A204.1 (cell line): Measurements from ENCODE around the gene CTAG1A.
"Not testable (repeated sequence)": the region's sequence is repeated elsewhere in the genome, so short reads cannot be mapped to it uniquely, and the experiment has no call there.

Experiments
- FAIRE-seq: peaks from 2 replicates; lab custom pipeline; 2012; peaks lifted over from hg19 to GRCh38; lab: Jason Lieb, UNC

CTAG1A gene

DNA sequence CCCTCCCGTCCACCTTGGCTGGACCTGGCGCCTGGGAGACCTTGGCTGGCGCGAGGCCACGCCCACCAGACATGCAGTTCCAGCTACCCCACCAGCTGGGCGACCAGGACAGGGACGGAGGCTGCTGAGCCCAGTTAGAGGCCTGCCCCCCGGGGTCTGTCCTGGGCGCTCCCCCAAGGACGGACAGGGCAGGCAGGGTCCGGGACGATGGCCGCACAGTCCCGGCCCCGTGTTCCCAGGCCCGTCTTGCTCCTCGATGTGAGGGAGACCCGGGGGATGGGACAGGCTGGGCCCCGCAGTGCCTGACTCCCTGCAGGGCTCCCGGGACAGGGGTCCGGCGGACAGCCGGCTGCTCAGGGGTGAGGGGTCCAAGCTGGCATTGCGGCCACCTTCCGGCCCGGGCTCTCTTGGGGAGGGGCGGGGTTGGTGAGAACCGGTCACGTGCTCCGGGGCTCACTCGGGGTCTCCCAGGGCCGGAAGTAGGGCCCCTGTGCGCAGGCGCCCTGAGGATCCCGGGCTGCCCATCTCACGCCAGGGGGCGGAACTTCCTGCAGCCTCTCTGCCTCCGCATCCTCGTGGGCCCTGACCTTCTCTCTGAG lies at the start of gene CTAG1A:
CTAG1A (plus strand) TSS at position 549 of the 599 bp plus-strand sequence. CDS start 74 bp downstream, outside the sequence.
- FAIRE-seq: not testable (repeated sequence)

DNA sequence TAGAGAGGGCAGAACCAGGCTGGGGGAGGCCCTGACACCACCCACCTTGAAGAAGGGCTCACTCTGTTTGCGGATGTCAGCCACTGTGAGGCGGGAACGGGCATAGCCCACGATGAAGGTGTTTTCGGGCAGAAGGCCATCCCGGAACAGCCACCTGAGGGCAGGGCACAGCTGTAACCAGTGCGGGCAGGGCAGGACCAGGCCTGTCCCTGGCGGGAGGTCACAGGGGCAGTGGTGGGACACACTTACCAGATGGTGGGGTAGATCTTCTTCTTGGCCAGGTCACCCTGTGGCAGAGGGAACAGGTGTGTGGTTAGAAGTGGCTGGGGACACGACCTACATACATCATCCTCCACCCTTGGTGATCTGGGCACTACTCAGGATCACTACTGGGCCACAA lies 49.0 kb upstream of the CTAG1A start:
- FAIRE-seq: no peak

DNA sequence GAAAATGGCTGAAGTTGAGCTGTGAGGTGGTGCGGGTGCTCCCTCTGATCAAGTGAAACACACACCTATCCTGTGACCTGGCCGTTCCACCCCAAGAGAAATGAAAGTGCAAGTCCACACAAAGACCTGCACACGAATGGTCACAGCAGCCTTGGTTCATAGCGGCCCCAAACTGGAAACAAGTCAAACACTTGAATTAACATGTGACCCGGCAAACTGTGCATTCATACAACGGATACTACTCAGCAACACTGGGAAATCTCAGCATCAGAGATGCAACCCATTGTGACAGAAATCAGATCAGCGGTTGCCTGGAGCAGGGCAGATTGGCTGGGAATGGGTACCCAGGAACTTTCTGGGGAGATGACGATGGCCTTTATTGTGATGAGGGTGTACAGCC lies 45.9 kb upstream of the CTAG1A start:
- no peak for FAIRE-seq

DNA sequence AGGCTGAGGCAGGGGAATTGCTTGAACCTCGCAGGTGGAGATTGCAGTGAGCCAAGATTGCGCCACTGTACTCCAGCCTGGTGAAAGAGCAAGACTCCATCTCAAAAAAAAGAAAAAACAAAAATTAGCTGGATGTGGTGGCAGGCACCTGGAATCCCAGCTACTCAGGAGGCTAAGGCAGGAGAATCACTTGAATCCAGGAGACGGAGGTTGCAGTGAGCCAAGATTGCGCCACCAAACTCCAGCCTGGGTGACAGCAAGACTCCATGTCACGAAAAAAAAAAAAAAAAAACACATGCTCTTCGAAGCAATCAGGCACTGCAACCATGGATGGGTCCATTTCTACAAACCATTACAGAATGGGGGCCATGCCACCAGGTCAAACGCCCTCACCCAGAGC lies 44.6 kb upstream of the CTAG1A start:
- not testable (repeated sequence) for FAIRE-seq

DNA sequence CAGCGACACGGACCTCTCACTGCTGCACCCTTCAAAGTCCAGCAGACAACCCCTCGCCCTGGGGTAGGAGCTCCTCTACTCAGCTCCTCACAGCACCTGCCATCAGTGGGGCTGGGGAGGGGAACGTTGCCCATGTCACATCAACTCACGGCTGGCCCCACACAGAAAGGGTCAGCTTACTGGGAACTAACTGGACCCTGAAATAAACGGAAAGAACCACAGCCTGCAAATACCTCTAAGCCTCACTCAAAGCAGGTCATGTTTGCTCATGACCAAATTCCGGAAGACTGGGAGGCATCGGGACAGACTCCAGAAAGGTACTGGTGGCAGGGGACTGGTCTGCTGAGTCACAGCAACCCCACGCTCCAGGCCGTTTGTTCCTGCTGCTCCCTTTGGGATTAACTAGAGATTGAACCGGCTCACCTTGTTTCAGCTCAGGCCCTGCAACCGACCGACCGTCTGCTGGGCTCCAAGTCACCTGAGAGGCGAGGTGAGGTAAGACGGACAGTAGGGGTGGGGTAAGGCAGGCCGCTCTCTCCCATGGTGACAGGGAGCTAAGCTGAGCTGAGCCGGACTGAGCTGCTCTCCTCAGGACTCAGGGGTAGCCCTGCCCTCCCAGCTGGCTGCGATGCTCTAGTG lies 43.9 kb upstream of the CTAG1A start:
- no peak for FAIRE-seq

DNA sequence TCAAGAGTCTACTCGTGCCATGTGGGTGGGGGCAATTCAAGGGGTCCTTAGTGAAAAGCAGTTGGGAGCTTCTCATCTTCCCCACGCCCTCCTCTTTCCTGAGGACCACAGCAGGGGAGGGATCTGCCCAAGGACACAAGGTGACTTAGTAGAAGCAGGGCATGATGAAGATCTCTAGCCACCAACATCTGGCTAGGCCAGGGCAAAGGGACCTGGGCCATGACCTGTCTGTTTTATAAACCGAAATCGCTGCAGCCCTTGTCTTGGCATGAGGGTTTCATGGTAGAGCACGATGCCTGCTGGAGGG lies 43.4 kb upstream of the CTAG1A start:
- no peak for FAIRE-seq

DNA sequence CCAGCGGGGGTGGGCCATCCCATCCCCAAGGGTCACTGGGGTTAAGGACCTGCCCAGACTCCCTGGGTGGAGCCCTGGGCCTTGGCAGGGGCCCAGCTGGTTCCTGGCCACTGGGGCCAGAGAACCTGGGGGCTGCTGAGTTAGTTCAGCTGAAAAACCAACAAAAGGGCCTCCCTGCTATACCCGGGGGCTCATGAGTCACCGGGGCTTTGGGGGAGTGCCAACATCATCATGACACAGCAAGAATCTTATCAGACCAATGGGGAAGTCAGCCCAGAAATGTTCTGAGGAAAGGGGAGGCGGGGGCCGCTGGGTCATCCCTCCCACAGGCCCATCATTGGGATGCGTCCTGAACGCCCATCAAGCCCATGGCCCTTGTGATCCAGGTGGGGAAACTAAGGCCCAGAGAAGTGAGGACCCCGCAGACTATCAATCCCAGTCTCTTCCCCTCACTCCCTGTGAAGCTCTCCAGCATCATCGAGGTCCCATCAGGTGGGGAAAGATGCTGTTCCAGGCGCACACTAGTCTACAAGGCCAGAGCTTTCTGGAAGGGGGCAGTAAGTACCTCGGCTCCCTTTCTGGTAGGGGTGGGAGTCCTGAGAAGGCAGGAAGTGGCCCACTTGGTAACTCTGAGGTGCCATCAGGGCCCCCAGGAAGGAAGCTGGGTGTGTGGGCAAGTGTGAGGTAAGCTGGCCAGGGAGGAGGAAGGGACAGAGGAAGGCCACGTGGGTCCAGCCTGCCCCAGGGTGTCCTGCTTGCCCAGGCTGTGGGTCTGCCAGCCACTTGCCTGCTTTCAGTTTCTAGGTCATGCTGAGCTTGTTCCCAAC lies 42.8 kb upstream of the CTAG1A start:
- FAIRE-seq: no peak

DNA sequence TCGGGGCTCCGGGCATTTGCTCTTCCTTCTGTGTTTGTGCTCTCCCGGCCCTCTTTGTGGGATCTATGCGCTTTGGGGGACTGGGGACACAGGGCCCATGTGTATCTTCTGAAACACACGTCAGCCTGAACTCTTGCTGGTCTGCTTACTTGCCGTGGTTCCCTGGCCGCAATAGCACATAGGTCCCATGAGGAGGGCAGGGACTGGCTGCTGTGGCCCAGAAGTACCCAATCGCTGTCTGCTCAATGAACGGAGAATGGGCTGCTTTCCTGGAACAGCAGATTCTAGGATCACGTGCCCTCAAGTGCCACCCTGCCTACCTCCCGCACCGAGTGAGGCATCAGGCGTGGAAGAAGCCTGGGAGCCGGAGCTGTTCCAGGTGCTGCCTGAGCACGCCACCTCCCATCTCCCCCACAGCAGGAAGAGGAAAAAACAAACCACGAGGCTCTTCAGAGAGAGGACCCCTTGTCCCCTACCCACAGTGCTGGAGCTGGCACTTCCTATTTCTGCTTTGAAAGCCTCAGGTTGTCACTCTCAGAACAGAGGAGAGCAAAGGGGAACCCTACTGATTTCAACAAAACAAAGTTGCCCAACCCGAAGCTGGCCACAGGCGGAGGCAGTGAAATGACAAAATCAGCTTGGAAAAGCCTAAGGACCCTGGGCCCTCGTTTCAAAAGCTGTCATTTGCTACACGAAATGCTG lies 42.1 kb upstream of the CTAG1A start:
- FAIRE-seq: no peak

DNA sequence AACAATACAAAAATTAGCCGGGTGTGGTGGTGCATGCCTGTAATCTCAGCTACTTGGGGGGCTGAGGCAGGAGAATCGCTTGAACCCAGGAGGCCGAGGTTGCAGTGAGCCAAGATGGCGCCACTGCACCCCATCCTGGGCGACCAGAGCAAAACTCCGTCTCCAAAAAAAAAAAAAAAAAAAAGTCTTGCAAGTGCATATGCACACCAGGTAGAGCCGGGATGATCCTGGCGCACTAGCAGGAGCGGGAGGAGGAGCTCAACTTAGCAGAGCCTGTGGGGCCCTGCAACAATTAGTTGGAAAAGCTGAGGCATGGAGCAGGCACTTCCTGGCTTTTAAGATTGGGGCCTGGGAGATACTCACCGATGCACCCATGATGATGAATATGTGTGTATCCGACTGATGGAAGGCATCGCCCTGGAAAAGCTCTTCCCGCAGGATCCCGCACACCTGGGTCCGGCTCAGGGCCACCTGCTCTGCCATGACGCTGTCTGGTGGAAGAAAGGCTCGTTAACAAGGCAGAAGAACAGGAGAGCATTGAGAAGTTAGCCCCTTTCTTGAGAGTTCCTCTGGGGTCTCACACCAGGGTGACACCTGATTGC lies 39.2 kb upstream of the CTAG1A start:
- FAIRE-seq: no peak

DNA sequence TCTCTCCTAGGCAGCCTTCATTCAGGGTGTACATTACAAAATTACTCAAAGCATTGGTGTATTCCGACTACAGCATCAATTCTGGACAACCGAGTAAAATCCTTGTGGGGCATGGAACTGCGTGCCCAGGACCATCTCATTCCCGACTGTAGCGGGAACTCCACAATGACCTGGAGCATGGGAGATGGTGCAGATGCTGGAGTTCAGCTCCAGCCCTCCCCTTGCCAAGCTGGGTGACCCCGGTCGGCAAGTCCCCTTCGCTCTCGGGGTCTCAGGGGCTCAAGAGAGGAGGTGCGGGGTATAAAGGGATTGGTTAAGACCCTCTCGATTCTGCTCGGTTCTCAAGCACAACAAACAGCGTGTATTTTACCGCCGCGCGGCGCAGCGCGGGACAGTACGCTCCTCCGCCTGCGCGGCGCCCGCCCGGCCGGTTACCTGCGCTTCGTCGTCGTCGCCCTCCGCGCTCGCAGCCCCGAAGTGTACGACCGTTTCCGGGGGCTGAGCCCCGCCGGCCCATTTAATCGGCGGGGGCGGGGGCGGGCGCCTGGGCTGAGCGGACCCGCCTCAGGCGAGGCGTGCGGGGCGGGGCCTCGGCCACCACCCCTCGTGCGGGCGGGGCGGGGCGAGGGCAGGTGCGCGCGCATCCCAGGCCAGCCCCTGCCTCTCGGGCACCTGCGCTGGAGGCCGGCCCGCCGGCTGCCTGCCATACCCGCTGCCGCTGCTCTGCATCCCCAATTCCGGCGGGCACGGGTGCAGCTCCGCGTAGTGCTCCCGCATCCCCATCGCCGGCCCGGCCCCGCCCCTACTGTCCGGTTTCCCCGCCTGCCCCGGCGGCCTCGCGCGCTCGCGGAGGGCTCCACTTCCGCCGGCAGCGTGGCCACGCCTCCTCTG lies 38.3 kb upstream of the CTAG1A start, which contains the start of gene G6PD:
G6PD (minus strand) TSS at position 493 of the 891 bp plus-strand sequence. CDS start 691 bp downstream, outside the sequence.
- FAIRE-seq: no peak

DNA sequence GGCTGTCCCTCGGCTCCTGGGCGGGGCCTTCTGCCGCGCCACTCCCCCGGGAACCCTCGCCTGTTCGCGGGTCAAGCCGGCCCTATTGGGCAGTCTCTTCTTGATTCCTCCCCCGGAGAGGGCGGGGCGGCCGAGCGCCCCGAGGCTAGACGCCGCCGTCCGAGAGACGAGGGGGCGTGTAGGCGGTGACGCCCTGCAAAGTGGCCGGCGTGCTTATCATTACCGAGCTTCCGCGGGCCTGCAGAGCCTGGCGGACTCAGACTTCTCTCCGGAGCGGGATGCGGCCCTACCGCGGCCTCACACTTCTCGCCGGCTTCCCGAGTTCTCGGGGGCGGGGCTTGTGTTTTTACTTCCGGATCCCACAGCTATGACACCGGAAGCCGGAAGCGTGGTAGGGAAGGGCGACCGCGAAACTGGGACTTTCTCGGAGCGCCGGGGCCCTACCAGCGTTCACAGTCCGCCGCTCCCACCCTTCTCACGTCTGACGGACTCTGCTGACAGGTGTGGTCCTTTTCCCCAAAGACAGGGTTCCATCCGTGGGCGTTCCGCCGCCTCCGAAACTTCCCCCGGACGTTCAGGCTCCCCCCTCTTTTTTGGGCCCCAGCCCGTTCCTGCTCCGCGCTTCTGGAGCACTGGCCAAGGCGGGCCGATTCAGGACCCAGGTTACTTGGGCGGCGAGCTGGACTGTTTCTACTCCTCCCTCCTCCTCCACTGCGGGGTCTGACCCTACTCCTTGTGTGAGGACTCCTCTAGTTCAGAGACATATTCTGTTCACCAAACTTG lies 37.5 kb upstream of the CTAG1A start, which contains the start of gene IKBKG:
IKBKG (plus strand) TSS at position 376 of the 783 bp plus-strand sequence. CDS start 4,383 bp downstream, outside the sequence.
- FAIRE-seq: no peak

DNA sequence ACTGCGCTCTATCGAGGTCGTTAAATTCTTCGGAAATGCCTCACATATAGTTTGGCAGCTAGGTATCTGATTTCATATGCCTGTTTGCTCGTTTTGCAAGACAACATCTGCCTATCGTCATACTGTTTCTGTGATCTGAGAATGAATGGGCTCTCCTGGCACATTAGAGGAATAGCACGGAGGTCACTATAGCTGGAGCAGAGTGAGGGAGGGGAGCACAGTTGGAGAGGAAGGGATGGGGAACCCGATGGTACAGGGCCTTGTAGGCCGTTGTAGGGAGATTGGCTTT lies 37.0 kb upstream of the CTAG1A start:
- FAIRE-seq: no peak

DNA sequence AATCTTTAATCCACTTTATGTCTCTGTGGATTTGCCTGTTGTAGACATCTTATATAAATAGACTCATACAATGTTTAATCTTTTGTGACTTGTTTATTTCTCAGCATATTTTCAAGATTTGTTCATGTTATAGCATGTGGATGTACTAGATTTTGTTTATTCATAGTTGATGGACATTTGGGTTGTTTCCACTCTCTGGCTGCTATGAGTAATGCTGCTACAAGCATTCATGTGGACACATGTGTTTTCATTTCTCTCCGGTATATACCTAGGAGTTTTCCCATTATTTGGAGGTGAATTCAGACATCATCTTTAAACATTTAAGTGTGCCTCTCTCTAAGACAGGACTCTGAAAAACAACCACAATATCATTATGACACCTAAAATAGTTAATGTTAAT lies 35.2 kb upstream of the CTAG1A start:
- no peak for FAIRE-seq

DNA sequence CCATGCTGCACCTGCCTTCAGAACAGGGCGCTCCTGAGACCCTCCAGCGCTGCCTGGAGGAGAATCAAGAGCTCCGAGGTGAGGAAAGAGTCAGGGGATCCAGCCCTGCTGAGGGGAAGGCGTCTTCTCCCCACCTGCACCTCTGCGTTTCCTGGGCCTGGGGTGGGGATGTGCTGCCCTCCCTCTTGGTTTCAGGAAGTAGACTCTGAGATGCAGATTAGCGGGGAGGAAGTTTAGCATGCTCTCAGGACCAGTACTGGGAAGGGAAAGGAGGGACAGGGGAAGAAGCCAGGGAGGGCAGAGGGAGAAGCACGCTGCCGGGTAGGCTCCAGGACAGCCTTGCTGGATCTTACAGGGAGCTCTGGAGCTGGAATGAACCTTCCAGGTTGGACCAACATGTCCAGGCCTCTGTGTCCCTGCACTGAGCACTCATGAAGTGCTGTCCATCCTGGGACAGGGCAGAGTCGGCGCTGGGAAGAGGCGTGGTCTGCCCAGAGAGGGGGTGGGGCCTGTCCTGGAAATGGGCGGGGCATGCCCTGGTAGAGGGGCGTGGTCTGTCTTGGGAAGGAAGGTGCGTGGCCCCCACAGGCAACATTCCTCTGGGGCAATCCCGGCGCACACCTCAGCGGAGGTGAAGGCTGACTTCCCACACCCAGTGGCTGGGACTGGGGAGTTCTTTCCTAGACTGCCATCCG lies 32.7 kb upstream of the CTAG1A start:
- FAIRE-seq: not testable (repeated sequence)

DNA sequence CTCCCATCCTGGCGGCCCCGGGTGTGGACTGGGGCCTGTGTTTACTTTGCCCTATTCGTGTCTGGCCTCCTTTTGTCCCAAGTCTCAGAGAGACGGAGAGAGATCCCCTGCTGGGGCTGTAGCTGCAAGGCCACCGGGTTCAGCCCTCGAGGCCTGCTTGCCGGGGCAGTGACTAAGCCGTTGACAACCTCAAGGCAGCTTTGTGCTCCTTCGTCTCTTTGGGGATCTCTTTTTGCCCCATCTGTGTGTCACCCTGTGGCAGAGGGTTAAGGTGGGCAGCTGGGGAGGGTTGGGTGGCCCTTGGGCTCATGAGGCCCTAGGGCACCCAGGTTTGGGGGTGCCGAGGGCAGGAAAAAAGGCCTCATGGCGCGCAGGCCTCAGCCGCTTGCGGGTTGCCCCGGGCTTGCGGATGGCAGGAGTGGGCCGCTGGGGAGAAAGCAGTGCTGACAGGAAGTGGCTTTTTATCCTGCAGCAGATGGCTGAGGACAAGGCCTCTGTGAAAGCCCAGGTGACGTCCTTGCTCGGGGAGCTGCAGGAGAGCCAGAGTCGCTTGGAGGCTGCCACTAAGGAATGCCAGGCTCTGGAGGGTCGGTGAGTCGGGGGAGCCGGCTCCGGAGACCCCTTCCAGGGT lies 26.8 kb upstream of the CTAG1A start:
- not testable (repeated sequence) for FAIRE-seq

DNA sequence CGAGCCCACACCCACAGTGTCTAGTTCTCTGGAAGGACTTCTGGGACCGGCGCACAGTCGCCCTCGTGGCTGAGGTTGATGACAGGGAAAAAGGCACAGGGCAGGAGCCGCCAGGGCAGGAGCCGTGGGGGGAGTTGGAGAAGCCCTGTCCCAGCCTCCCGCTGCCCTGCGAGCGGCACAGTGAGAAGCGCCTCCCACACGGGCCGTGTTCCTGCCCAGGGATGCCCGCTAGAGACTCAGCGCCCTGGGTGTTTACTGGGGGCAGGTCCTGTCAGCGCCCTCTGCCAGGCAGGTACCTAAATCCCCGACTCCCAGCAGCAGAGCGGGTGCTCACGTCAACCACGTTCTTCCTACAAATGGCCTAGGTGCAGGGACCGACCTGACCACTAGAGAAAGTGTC lies 26.0 kb upstream of the CTAG1A start:
- FAIRE-seq: not testable (repeated sequence)

DNA sequence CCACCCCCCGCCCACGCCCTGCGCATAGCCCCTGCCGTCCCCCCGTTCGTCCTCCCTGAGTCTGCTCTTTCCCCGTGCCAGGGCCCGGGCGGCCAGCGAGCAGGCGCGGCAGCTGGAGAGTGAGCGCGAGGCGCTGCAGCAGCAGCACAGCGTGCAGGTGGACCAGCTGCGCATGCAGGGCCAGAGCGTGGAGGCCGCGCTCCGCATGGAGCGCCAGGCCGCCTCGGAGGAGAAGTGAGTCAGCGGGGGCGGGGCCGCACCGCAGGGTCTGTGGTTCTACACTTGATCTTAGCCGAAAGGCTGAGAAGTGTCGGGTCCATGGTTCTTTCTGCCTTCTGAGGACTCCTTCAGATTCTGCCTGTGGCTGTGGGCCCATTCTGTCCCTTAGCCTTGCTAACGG lies 24.6 kb upstream of the CTAG1A start:
- FAIRE-seq: not testable (repeated sequence)

DNA sequence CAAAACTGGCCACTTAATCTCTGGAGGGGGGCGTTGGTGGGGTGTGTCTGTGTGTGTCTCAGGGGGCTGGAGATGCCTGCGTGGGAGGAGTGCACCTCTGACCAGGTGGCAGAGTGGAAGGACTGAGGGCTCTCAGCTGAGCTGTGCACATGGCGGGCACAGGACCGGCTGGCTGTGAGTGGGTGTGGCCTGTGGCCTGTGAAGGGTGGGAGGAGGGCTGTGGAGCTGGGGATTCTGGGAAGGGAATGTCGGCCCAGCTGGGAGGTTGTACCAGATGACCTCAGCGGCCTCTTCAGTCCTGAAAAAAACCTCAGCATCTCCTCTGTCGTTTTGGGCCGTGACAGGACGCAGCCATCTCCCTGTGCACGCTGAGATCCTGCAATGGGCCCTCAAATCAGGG lies 22.6 kb upstream of the CTAG1A start:
- not testable (repeated sequence) for FAIRE-seq

DNA sequence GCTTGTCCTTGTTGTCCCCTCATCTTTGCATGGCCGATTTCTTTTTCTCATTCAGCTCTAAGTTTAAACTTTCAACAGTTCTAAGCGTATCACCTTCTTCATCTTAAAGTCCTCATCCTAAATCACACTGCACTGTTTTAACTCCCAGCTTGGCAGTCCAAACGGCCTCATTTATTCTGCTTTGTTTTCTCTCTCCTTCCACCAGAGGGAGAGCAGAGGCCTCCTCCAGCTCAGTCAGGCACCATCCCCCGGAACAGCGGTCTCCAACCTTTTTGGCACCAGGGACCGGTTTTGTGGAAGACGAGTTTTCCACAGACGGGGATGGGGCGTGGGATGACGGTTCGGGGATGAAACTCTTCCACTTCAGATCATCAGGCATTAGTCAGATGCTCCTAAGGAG lies 14.6 kb upstream of the CTAG1A start:
- FAIRE-seq: not testable (repeated sequence)
